ENCODE measurements around the gene PLPP1. TPM values are rescaled to one million over a fixed set of nuclear protein-coding genes. Genes with fewer than 3 reads are reported as not detected.

PLPP1 gene
- total RNA-seq, 1 experiment from 2014 or later, result 10.5 TPM

DNA sequence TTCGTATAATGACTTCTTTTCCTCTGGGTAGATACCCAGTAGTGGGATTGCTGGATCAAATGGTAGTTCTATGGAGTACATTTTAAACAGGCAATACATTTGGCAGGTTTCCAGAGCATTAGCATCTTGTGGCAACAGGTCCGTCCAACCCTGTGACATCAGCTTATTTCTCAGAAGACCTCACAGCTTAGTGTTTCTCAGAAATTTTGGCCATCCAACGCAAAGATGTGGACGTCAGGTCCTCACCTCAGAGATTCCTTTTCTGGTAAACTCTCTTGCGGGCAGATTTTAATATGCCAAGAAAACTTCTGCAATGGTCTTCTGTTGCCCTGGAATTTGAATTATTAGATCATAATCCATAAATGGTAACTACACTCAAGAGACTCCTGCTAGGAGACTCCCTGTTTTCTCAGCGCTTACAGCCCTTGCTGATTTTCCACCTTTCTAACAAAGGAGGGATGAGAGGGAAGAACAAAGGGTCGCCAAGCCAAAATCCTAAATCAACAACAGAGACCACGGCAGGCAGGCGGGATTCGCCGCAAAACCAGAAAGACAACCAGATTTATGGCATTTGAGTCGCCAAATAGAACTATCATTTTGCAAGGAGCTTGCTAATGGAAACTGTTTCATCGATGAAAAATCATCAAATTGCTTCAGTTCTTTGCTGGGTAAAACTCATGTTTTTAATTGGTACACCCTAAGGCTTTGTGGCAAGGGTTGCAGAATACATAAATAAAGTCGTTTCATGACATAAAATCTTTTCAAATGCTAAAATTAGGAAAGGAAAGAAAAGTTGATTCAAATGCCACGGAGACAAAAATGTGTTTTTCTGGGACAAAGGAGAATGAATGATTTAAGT, 34.1 kb upstream of the PLPP1 start (continued):
- TF ChIP-seq SIN3A (IDR thresholded peaks at IDR 0.05; ENCODE audit: low read depth) (no peak), CBX3 (IDR thresholded peaks at IDR 0.05; ENCODE audit: low read depth) (no peak)
- TF ChIP-seq, protein P1, sequence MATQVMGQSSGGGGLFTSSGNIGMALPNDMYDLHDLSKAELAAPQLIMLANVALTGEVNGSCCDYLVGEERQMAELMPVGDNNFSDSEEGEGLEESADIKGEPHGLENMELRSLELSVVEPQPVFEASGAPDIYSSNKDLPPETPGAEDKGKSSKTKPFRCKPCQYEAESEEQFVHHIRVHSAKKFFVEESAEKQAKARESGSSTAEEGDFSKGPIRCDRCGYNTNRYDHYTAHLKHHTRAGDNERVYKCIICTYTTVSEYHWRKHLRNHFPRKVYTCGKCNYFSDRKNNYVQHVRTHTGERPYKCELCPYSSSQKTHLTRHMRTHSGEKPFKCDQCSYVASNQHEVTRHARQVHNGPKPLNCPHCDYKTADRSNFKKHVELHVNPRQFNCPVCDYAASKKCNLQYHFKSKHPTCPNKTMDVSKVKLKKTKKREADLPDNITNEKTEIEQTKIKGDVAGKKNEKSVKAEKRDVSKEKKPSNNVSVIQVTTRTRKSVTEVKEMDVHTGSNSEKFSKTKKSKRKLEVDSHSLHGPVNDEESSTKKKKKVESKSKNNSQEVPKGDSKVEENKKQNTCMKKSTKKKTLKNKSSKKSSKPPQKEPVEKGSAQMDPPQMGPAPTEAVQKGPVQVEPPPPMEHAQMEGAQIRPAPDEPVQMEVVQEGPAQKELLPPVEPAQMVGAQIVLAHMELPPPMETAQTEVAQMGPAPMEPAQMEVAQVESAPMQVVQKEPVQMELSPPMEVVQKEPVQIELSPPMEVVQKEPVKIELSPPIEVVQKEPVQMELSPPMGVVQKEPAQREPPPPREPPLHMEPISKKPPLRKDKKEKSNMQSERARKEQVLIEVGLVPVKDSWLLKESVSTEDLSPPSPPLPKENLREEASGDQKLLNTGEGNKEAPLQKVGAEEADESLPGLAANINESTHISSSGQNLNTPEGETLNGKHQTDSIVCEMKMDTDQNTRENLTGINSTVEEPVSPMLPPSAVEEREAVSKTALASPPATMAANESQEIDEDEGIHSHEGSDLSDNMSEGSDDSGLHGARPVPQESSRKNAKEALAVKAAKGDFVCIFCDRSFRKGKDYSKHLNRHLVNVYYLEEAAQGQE (IDR thresholded peaks at IDR 0.05; ENCODE audit: low read depth), result no peak

DNA sequence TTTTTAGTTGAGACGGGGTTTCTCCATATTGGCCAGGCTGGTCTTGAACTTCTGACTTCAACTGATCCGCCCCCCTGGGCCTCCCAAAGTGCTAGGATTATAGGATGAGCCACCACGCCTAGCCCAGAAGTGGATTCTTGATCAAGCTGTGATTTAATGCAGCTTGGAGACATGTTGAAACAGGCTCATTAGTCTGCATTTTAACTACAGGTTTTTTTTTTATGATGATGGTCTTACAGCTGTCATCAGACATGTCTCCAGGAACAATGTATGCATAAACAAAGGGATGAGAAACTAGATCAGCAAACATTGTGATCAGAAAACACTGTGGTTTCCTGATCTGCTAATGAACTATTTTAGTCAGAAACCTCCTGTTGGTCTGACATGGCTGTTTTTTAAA, 30.0 kb upstream of the PLPP1 start:
- no peaks in the 10 kb centered on the region for H3K79me2 ChIP-seq (ENCODE audit: insufficient read depth, low read length)
- H3K27ac ChIP-seq (ENCODE audit: low read depth, low read length), result no peak overlapping the region
- no peaks in the 10 kb centered on the region for H3K9me2 ChIP-seq (ENCODE audit: insufficient read depth)
- RAD21 ChIA-PET (ENCODE audit: low non-redundant PET in 1 of 2, low total read pairs in 2 of 2, uncharacterized antibody in 2 of 2, unreplicated experiment in 2 of 2), result no interaction called here
- DNase-seq (ENCODE audit: low read depth, low spot score) (no peak), ATAC-seq (no peak)
- no peaks in the 10 kb centered on the region for H3K9me3 ChIP-seq (ENCODE audit: control insufficient read depth in 1 of 2, insufficient read depth in 1 of 2, low read depth in 1 of 2, low read length in 2 of 2)
- no peak overlapping the region for H3K9ac ChIP-seq (ENCODE audit: low read length)
- H2AFZ ChIP-seq (ENCODE audit: low read depth, low read length, poor library complexity, severe bottlenecking), result no peak overlapping the region
- no TSS peak for BruUV-seq (replicated peaks)
- no peak overlapping the region for H3K4me2 ChIP-seq (ENCODE audit: low read length)
- intact Hi-C loops (cut with micrococcal nuclease), result no loop called here
- H3K4me1 ChIP-seq (ENCODE audit: control insufficient read depth in 1 of 2, insufficient read depth in 2 of 2, low read length in 2 of 2), result no peaks in the 10 kb centered on the region
- CTCF ChIA-PET, result no interaction called here
- no peaks in the 10 kb centered on the region for H4K20me1 ChIP-seq (ENCODE audit: insufficient read depth)
- no peak overlapping the region for H3K4me3 ChIP-seq (replicated peaks in 1 of 2; ENCODE audit: low read depth in 1 of 2, low read length in 2 of 2)
- H3K36me3 ChIP-seq (ENCODE audit: control insufficient read depth in 1 of 2, insufficient read depth in 2 of 2, low read length in 2 of 2), result no peaks in the 10 kb centered on the region
- POLR2A ChIA-PET, result no interaction called here
- H3K27me3 ChIP-seq (ENCODE audit: insufficient read depth, low read length), result no peaks in the 10 kb centered on the region
- TF ChIP-seq ZFX (IDR thresholded peaks at IDR 0.05), result no peak
- TF ChIP-seq, protein P2, sequence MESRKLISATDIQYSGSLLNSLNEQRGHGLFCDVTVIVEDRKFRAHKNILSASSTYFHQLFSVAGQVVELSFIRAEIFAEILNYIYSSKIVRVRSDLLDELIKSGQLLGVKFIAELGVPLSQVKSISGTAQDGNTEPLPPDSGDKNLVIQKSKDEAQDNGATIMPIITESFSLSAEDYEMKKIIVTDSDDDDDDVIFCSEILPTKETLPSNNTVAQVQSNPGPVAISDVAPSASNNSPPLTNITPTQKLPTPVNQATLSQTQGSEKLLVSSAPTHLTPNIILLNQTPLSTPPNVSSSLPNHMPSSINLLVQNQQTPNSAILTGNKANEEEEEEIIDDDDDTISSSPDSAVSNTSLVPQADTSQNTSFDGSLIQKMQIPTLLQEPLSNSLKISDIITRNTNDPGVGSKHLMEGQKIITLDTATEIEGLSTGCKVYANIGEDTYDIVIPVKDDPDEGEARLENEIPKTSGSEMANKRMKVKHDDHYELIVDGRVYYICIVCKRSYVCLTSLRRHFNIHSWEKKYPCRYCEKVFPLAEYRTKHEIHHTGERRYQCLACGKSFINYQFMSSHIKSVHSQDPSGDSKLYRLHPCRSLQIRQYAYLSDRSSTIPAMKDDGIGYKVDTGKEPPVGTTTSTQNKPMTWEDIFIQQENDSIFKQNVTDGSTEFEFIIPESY (IDR thresholded peaks at IDR 0.05; ENCODE audit: extremely low read depth, insufficient replicate concordance, low read length), result no peak
- TF ChIP-seq EZH2 (IDR thresholded peaks at IDR 0.05), result no peak
- no peak for TF ChIP-seq ELF1 (IDR thresholded peaks at IDR 0.05; ENCODE audit: borderline replicate concordance, low read depth)
- TF ChIP-seq, protein P3, sequence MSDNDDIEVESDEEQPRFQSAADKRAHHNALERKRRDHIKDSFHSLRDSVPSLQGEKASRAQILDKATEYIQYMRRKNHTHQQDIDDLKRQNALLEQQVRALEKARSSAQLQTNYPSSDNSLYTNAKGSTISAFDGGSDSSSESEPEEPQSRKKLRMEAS (IDR thresholded peaks at IDR 0.05), result no peak
- no peak for TF ChIP-seq TCF7L2 (IDR thresholded peaks at IDR 0.05; ENCODE audit: borderline replicate concordance, extremely low read depth, insufficient read depth, insufficient read length)
- TF ChIP-seq SRF (IDR thresholded peaks at IDR 0.05; ENCODE audit: low read depth), result no peak
- TF ChIP-seq, protein P4, sequence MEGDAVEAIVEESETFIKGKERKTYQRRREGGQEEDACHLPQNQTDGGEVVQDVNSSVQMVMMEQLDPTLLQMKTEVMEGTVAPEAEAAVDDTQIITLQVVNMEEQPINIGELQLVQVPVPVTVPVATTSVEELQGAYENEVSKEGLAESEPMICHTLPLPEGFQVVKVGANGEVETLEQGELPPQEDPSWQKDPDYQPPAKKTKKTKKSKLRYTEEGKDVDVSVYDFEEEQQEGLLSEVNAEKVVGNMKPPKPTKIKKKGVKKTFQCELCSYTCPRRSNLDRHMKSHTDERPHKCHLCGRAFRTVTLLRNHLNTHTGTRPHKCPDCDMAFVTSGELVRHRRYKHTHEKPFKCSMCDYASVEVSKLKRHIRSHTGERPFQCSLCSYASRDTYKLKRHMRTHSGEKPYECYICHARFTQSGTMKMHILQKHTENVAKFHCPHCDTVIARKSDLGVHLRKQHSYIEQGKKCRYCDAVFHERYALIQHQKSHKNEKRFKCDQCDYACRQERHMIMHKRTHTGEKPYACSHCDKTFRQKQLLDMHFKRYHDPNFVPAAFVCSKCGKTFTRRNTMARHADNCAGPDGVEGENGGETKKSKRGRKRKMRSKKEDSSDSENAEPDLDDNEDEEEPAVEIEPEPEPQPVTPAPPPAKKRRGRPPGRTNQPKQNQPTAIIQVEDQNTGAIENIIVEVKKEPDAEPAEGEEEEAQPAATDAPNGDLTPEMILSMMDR (IDR thresholded peaks at IDR 0.05 in 2 of 3, conservative IDR thresholded peaks at IDR 0.05 in 1 of 3; ENCODE audit: borderline replicate concordance in 1 of 3, insufficient read depth in 1 of 3, low read depth in 2 of 3, low read length in 2 of 3), result no peak
- TF ChIP-seq ZNF274 (IDR thresholded peaks at IDR 0.05; ENCODE audit: low read depth, low read length), result no peak
- TF ChIP-seq POLR2A (IDR thresholded peaks at IDR 0.05; ENCODE audit: borderline replicate concordance, extremely low read depth, insufficient read depth, insufficient read length), result no peak
- TF ChIP-seq RAD21 (IDR thresholded peaks at IDR 0.05; ENCODE audit: low read depth), result no peak
- no peak for TF ChIP-seq SP1 (IDR thresholded peaks at IDR 0.05; ENCODE audit: low read depth)
- TF ChIP-seq, protein P5, sequence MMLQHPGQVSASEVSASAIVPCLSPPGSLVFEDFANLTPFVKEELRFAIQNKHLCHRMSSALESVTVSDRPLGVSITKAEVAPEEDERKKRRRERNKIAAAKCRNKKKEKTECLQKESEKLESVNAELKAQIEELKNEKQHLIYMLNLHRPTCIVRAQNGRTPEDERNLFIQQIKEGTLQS (IDR thresholded peaks at IDR 0.05), result no peak
- TF ChIP-seq EZH2phosphoT487 (IDR thresholded peaks at IDR 0.05; ENCODE audit: borderline replicate concordance), result no peak
- TF ChIP-seq JUND (IDR thresholded peaks at IDR 0.05), result no peak

All from HCT116 (cell line).